Ishikawa (cell line): Measurements from ENCODE around the gene CREBRF.

Experiments used
- CEBPB ChIP-seq: IDR thresholded peaks from 2 replicates; pipeline ENCODE4 v1.6.1; 2012
- CREB1 ChIP-seq: IDR thresholded peaks from 2 replicates; pipeline ENCODE4 v1.6.1; 2012; ENCODE audit warnings: low read depth
- EGR1 ChIP-seq: IDR thresholded peaks from 2 replicates; pipeline ENCODE4 v1.6.1; 2012
- EP300 ChIP-seq: IDR thresholded peaks from 2 replicates; pipeline ENCODE4 v1.6.1; 2012; ENCODE audit warnings: borderline replicate concordance
- FOXM1 ChIP-seq: IDR thresholded peaks from 2 replicates; pipeline ENCODE4 v1.6.1; 2012; ENCODE audit warnings: low read depth, borderline replicate concordance
- NFIC ChIP-seq: IDR thresholded peaks from 2 replicates; pipeline ENCODE4 v1.6.1; 2012
- RAD21 ChIP-seq: IDR thresholded peaks from 2 replicates; pipeline ENCODE4 v1.6.1; 2012; ENCODE audit warnings: low read depth
- TAF1 ChIP-seq: IDR thresholded peaks from 2 replicates; pipeline ENCODE4 v1.6.1; 2012; ENCODE audit warnings: low read depth, mild to moderate bottlenecking
- TCF12 ChIP-seq: IDR thresholded peaks from 2 replicates; pipeline ENCODE4 v1.6.1; 2012; ENCODE audit warnings: low read depth
- TEAD4 ChIP-seq: IDR thresholded peaks from 2 replicates; pipeline ENCODE4 v1.6.1; 2012
- YY1 ChIP-seq: IDR thresholded peaks from 2 replicates; pipeline ENCODE4 v1.6.1; 2012; ENCODE audit warnings: low read depth
- ZBTB7A ChIP-seq: IDR thresholded peaks from 2 replicates; pipeline ENCODE4 v1.6.1; 2012; ENCODE audit warnings: low read depth
- TF ChIP-seq, protein P1 (sequence below): IDR thresholded peaks from 2 replicates; pipeline ENCODE4 v1.6.1; 2012; ENCODE audit warnings: low read depth, mild to moderate bottlenecking
- TF ChIP-seq, protein P2 (sequence below): IDR thresholded peaks from 2 replicates; pipeline ENCODE4 v1.6.1; 2012
- TF ChIP-seq, protein P3 (sequence below): IDR thresholded peaks from 2 replicates; pipeline ENCODE4 v1.6.1; 2012

The CREBRF gene

DNA sequence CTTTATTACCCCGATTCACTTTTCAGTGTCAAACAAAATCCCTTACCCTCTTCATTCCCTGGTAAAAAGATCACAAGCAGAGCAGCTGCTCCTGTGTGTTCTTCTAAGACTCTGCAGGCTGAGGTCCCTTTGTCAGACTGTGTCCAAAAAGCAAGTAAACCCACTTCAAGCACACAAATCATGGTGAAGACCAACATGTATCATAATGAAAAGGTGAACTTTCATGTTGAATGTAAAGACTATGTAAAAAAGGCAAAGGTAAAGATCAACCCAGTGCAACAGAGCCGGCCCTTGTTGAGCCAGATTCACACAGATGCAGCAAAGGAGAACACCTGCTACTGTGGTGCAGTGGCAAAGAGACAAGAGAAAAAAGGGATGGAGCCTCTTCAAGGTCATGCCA lies 34.5 kb downstream of the CREBRF start:
- TF ChIP-seq TCF12 (no peak), CREB1 (no peak), YY1 (no peak), TEAD4 (no peak), FOXM1 (no peak)
- TF ChIP-seq, protein P1, sequence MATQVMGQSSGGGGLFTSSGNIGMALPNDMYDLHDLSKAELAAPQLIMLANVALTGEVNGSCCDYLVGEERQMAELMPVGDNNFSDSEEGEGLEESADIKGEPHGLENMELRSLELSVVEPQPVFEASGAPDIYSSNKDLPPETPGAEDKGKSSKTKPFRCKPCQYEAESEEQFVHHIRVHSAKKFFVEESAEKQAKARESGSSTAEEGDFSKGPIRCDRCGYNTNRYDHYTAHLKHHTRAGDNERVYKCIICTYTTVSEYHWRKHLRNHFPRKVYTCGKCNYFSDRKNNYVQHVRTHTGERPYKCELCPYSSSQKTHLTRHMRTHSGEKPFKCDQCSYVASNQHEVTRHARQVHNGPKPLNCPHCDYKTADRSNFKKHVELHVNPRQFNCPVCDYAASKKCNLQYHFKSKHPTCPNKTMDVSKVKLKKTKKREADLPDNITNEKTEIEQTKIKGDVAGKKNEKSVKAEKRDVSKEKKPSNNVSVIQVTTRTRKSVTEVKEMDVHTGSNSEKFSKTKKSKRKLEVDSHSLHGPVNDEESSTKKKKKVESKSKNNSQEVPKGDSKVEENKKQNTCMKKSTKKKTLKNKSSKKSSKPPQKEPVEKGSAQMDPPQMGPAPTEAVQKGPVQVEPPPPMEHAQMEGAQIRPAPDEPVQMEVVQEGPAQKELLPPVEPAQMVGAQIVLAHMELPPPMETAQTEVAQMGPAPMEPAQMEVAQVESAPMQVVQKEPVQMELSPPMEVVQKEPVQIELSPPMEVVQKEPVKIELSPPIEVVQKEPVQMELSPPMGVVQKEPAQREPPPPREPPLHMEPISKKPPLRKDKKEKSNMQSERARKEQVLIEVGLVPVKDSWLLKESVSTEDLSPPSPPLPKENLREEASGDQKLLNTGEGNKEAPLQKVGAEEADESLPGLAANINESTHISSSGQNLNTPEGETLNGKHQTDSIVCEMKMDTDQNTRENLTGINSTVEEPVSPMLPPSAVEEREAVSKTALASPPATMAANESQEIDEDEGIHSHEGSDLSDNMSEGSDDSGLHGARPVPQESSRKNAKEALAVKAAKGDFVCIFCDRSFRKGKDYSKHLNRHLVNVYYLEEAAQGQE: no peak

DNA sequence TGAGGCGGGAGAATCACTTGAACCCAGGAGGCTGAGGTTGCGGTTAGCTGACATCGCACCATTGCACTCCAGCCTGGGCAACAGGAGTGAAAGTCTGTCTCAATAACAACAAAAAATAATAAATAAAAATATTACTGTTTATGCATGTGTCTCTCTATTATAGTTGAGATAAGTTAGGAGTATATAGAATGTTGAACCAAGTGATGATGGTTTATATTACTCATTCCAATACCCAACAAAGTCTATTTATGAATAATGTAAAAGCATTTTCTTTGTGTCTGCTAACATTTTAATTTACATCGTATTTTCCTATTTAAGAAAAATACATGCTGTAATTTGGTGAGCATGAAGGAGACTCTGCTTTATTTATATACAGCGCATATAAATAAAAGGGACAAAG lies 35.8 kb downstream of the CREBRF start:
- TF ChIP-seq TEAD4 (no peak), EGR1 (no peak), TAF1 (no peak), NFIC (no peak), FOXM1 (no peak)
- TF ChIP-seq, protein P1: no peak

DNA sequence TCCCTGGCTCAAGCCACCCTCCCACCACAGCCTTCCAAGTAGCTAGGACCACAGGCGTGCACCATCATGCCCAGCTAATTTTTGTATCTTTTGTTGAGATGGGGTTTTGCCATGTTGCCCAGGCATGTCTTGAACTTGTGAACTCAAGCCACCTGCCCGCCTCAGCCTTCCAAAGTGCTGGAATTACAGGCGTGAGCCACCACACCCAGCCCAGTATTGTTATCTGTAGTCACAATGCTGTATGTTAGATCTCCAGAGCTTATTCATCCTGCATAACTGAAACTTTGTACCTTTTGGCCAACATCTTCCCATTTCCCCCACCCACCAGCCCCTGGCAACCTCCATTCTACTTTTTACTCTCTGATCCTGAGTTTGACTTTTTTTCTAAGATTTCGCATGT lies 37.5 kb downstream of the CREBRF start:
- no peak for TF ChIP-seq TCF12
- no peak for TF ChIP-seq EP300
- TF ChIP-seq RAD21: no peak
- no peak for TF ChIP-seq CREB1
- no peak for TF ChIP-seq YY1
- TF ChIP-seq CEBPB: no peak
- no peak for TF ChIP-seq TEAD4
- TF ChIP-seq EGR1: no peak
- TF ChIP-seq, protein P2, sequence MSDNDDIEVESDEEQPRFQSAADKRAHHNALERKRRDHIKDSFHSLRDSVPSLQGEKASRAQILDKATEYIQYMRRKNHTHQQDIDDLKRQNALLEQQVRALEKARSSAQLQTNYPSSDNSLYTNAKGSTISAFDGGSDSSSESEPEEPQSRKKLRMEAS: no peak
- TF ChIP-seq, protein P3, sequence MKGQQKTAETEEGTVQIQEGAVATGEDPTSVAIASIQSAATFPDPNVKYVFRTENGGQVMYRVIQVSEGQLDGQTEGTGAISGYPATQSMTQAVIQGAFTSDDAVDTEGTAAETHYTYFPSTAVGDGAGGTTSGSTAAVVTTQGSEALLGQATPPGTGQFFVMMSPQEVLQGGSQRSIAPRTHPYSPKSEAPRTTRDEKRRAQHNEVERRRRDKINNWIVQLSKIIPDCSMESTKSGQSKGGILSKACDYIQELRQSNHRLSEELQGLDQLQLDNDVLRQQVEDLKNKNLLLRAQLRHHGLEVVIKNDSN: no peak
- no peak for TF ChIP-seq FOXM1
- no peak for TF ChIP-seq ZBTB7A
- TF ChIP-seq NFIC: no peak
- TF ChIP-seq, protein P1: no peak
- no peak for TF ChIP-seq TAF1

DNA sequence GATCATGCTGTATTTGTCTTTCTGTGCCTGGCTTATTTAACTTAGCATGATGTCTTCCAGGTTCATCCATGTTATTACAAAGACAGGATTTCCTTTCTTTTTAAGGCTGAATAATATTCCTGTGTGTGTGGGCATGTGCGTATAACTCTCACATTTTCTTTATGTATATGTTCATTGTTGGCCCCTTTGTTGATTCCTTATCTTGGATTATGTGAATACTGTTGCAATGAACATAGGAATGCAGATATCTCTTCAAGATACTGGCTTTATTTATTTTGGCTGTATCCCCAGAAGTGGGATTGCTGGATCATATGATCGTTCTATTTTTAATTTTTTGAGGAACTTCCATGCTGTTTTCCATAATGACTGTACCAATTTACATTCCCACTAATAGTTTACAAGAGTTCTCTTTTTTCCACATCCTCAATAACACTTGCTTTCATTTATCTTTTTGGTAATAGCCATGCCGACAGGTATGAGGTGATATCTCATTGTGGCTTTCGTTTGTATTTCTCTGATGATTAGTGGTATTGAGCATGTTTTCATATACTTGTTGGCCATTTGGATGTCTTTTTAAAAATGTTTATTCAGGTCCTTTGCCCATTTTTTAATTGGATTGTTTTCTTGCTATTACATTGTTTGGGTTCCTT lies 38.0 kb downstream of the CREBRF start:
- TF ChIP-seq, protein P1: no peak
- TF ChIP-seq TCF12 (no peak), EGR1 (no peak), CEBPB (no peak)
